HepG2 (cell line): ENCODE results near the gene JDP2. TPM values are rescaled to one million over a fixed set of nuclear protein-coding genes. Genes with fewer than 3 reads are reported as not detected.

Experiments
- FOXO1 ChIP-seq: sonication (generic); formaldehyde crosslinking; IDR thresholded peaks from 2 replicates; pipeline ENCODE4 v1.4.0; 2020; ENCODE audit warnings: missing genetic modification reagents
- FOXP1 ChIP-seq, 2 experiments: fragments of 450-650 bp in 1 of 2; IDR thresholded peaks; 2 replicates each; pipeline ENCODE4 v1.6.1; 2017 to 2018; ENCODE audit warnings: antibody characterized with exemption in 1 of 2
- JUN ChIP-seq: sonication (generic); formaldehyde crosslinking; IDR thresholded peaks from 2 replicates; pipeline ENCODE4 v1.4.0; 2020; ENCODE audit warnings: mild to moderate bottlenecking, missing genetic modification reagents
- KMT2A ChIP-seq: sonication (generic); formaldehyde crosslinking; IDR thresholded peaks from 2 replicates; pipeline ENCODE4 v1.4.0; 2020; ENCODE audit warnings: missing genetic modification reagents
- ZNF17 ChIP-seq: sonication (generic); formaldehyde crosslinking; IDR thresholded peaks from 2 replicates; pipeline ENCODE4 v1.5.0; 2020; ENCODE audit warnings: mild to moderate bottlenecking, missing genetic modification reagents
- ZNF282 ChIP-seq: fragments of 450-650 bp; IDR thresholded peaks from 2 replicates; pipeline ENCODE4 v1.6.1; 2018; ENCODE audit not compliant: partially characterized antibody
- ZNF501 ChIP-seq: sonication (generic); formaldehyde crosslinking; IDR thresholded peaks from 2 replicates; pipeline ENCODE4 v1.5.1; 2020; ENCODE audit warnings: mild to moderate bottlenecking, moderate library complexity, missing genetic modification reagents
- ZNF512 ChIP-seq: sonication (generic); formaldehyde crosslinking; IDR thresholded peaks from 2 replicates; pipeline ENCODE4 v1.4.0; 2020; ENCODE audit warnings: mild to moderate bottlenecking, missing genetic modification reagents
- ZNF777 ChIP-seq: sonication (generic); formaldehyde crosslinking; IDR thresholded peaks from 2 replicates; pipeline ENCODE4 v1.4.0; 2020; ENCODE audit warnings: missing genetic modification reagents
- ZNF850 ChIP-seq: sonication (generic); formaldehyde crosslinking; conservative IDR thresholded peaks from 2 replicates; pipeline ENCODE4 v1.9.0; 2021; ENCODE audit warnings: mild to moderate bottlenecking, missing genetic modification reagents
- ZNF878 ChIP-seq: sonication (generic); formaldehyde crosslinking; IDR thresholded peaks from 2 replicates; pipeline ENCODE4 v1.8.1; 2023; ENCODE audit warnings: mild to moderate bottlenecking, missing genetic modification reagents, moderate library complexity
- ZNF883 ChIP-seq: sonication (generic); formaldehyde crosslinking; IDR thresholded peaks from 2 replicates; pipeline ENCODE4 v1.5.1; 2020; ENCODE audit warnings: mild to moderate bottlenecking, missing genetic modification reagents; ENCODE audit errors: not compliant biosample characterization
- polyA plus RNA-seq, 8 experiments: library from polyadenylated mRNA; depleted of rRNA in 3 of 8; stranded (reverse) in 7 of 8; unstranded in 1 of 8; fragments of >200 nt; fragmentation: Illumina TruSeq in 4 of 8; extraction: Trizol in 4 of 8; gene quantifications; 2 replicates each; pipeline versions ENCODE4 v1.2.1 to v1.2.3, GENCODE V29; 2011 to 2016; ENCODE audit warnings: low read depth in 4 of 8, missing spikeins in 1 of 8, mixed read lengths in 1 of 8; ENCODE audit not compliant: insufficient read depth in 1 of 8
- total RNA-seq, 5 experiments: library from RNA; depleted of rRNA; stranded (reverse); fragments of >200 nt; fragmentation: Illumina TruSeq; extraction: Trizol; gene quantifications; 2 replicates each; pipeline ENCODE4 v1.2.3, GENCODE V29; 2016; ENCODE audit warnings: low read depth in 1 of 5
- TF ChIP-seq, protein P1 (sequence below), 2 experiments: sonication (generic) in 1 of 2; formaldehyde crosslinking in 1 of 2; IDR thresholded peaks; 2 replicates each; pipeline versions ENCODE4 v1.6.1 to v1.9.0; 2014 to 2022; ENCODE audit warnings: antibody characterized with exemption in 1 of 2, borderline replicate concordance in 1 of 2, inconsistent platforms in 1 of 2, low read depth in 1 of 2, missing genetic modification reagents in 1 of 2
- TF ChIP-seq, protein P2 (sequence below): sonication (generic); formaldehyde crosslinking; IDR thresholded peaks from 2 replicates; pipeline ENCODE4 v1.5.1; 2020; ENCODE audit warnings: missing genetic modification reagents, mild to moderate bottlenecking, borderline replicate concordance
- TF ChIP-seq, protein P3 (sequence below): conservative IDR thresholded peaks from 2 replicates; pipeline ENCODE4 v1.6.1; 2018; ENCODE audit warnings: missing genetic modification reagents

Gene JDP2
- total and polyA plus RNA-seq, 2 of the 13 experiments (the other 11 are each of a cell fraction or from before 2014, with no cell fraction given) = 8.0 to 8.9 TPM

DNA sequence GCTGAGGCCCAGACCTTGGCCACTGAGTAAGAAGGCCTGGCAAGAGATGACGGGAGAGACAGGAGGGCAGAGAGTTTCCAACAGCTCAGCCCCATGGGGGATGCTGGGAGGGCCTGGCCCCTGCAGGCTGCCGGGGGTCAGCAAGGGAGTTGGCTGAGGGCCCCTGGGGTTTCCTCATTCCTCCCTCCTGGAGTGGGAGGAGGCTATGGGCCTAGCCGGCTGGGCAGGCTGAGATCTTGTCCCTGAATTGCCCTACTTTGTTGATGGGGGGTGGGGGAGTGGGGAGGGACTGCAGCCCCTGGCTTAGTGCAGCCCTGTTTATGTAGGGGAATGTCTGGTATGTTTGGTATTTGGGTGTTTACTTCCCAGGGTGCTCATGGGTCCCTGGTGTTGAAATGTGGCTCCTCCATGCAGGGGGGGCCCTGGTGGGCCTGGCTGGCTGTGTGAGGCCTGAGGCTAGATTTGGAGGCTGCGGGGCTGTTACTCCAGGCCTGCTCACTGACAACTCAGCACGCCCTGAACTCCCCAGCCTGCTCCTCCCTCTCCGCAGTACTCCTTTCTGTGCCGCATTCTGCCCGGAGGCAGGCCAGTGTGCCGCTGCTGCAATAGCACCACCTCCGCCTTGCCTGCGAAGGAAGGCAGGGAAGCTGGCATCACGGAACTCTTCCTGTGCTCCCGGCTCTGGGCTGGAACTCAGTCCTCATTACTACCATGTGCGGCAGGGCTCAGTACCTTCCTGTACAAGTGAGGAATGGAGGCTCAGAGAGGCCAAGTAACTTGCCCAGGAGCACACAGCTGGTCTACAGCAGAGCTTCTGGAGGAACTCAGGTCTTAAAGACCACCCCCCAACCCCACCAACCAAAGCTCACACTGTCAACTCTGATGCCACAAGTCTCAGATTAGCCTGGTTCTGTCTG, 25.3 kb downstream of the JDP2 start (continued):
- TF ChIP-seq, protein P1, sequence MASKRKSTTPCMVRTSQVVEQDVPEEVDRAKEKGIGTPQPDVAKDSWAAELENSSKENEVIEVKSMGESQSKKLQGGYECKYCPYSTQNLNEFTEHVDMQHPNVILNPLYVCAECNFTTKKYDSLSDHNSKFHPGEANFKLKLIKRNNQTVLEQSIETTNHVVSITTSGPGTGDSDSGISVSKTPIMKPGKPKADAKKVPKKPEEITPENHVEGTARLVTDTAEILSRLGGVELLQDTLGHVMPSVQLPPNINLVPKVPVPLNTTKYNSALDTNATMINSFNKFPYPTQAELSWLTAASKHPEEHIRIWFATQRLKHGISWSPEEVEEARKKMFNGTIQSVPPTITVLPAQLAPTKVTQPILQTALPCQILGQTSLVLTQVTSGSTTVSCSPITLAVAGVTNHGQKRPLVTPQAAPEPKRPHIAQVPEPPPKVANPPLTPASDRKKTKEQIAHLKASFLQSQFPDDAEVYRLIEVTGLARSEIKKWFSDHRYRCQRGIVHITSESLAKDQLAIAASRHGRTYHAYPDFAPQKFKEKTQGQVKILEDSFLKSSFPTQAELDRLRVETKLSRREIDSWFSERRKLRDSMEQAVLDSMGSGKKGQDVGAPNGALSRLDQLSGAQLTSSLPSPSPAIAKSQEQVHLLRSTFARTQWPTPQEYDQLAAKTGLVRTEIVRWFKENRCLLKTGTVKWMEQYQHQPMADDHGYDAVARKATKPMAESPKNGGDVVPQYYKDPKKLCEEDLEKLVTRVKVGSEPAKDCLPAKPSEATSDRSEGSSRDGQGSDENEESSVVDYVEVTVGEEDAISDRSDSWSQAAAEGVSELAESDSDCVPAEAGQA (IDR thresholded peaks at IDR 0.05; ENCODE audit: low read depth) = no peak
- TF ChIP-seq, protein P1 (CRISPR knock-in tag; IDR thresholded peaks at IDR 0.05; ENCODE audit: borderline replicate concordance) = no peak
- TF ChIP-seq ZNF17 (CRISPR knock-in tag) (no peak), ZNF878 (CRISPR knock-in tag) (no peak), ZNF512 (CRISPR knock-in tag) (no peak), FOXO1 (CRISPR knock-in tag) (peak; percentile 92), ZNF501 (CRISPR knock-in tag) (no peak), ZNF777 (CRISPR knock-in tag) (no peak), KMT2A (CRISPR knock-in tag) (0 out of 2 replicates have a peak, but pooled peaks have one; percentile 40), ZNF883 (CRISPR knock-in tag) (no peak), FOXP1 (IDR thresholded peaks at IDR 0.05) (peak; percentile 74; the same call in 1 of the 2 replicates), FOXP1 (CRISPR knock-in tag; IDR thresholded peaks at IDR 0.05) (peak; percentile 93), ZNF282 (no peak), JUN (no peak), ZNF850 (CRISPR knock-in tag) (no peak)
- TF ChIP-seq, protein P2, sequence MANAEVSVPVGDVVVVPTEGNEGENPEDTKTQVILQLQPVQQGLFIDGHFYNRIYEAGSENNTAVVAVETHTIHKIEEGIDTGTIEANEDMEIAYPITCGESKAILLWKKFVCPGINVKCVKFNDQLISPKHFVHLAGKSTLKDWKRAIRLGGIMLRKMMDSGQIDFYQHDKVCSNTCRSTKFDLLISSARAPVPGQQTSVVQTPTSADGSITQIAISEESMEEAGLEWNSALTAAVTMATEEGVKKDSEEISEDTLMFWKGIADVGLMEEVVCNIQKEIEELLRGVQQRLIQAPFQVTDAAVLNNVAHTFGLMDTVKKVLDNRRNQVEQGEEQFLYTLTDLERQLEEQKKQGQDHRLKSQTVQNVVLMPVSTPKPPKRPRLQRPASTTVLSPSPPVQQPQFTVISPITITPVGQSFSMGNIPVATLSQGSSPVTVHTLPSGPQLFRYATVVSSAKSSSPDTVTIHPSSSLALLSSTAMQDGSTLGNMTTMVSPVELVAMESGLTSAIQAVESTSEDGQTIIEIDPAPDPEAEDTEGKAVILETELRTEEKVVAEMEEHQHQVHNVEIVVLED (CRISPR knock-in tag) = no peak
- TF ChIP-seq, protein P3, sequence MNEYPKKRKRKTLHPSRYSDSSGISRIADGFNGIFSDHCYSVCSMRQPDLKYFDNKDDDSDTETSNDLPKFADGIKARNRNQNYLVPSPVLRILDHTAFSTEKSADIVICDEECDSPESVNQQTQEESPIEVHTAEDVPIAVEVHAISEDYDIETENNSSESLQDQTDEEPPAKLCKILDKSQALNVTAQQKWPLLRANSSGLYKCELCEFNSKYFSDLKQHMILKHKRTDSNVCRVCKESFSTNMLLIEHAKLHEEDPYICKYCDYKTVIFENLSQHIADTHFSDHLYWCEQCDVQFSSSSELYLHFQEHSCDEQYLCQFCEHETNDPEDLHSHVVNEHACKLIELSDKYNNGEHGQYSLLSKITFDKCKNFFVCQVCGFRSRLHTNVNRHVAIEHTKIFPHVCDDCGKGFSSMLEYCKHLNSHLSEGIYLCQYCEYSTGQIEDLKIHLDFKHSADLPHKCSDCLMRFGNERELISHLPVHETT (CRISPR knock-in tag) = no peak
